Peyer's patch (tissue), 4 donors: ENCODE data around the gene ADPRS.

ENCODE experiments used
- CTCF ChIP-seq, 6 experiments: fragments of 450-650 bp in 4 of 6; fragments of 200-600 bp in 2 of 6; sonication (generic) in 1 of 6; IDR thresholded peaks; one replicate each; pipeline ENCODE4 v1.5.1; 2017 to 2019; ENCODE audit warnings: antibody characterized with exemption in 6 of 6, mild to moderate bottlenecking in 3 of 6, moderate library complexity in 1 of 6
- POLR2A ChIP-seq, 2 donors: fragments of 450-650 bp; IDR thresholded peaks; one replicate each; pipeline ENCODE4 v1.5.1; 2017; ENCODE audit warnings: antibody characterized with exemption in 2 of 2, mild to moderate bottlenecking in 2 of 2, moderate library complexity in 2 of 2

GRCh38 chr1:36119456-36119855, 30.8 kb downstream of the ADPRS start:
- no peak for TF ChIP-seq CTCF (IDR thresholded peaks at IDR 0.05)
- no peak for TF ChIP-seq POLR2A (IDR thresholded peaks at IDR 0.05)
